Tibial nerve (tissue), 4 donors: ENCODE data around the gene SOS2.

Source experiments
- EP300 ChIP-seq, 2 donors: sonication (generic); formaldehyde crosslinking; IDR thresholded peaks; one replicate each; pipeline ENCODE4 v1.6.1; 2017; ENCODE audit warnings: antibody characterized with exemption in 2 of 2, mild to moderate bottlenecking in 1 of 2
- POLR2A ChIP-seq, 2 donors: fragments of 450-650 bp; IDR thresholded peaks; one replicate each; pipeline ENCODE4 v1.6.1; 2017; ENCODE audit warnings: antibody characterized with exemption in 2 of 2, mild to moderate bottlenecking in 2 of 2, moderate library complexity in 2 of 2
- TF ChIP-seq, protein P1 (sequence below), 5 experiments: fragments of 200-600 bp in 3 of 5; fragments of 450-650 bp in 2 of 5; sonication (generic) in 3 of 5; IDR thresholded peaks; one replicate each; pipeline ENCODE4 v1.5.1; 2016 to 2019; ENCODE audit warnings: antibody characterized with exemption in 5 of 5, mild to moderate bottlenecking in 3 of 5, moderate library complexity in 2 of 5

GRCh38 chr14:50237427-50237826, 6.0 kb upstream of the SOS2 start:
- TF ChIP-seq, protein P1, sequence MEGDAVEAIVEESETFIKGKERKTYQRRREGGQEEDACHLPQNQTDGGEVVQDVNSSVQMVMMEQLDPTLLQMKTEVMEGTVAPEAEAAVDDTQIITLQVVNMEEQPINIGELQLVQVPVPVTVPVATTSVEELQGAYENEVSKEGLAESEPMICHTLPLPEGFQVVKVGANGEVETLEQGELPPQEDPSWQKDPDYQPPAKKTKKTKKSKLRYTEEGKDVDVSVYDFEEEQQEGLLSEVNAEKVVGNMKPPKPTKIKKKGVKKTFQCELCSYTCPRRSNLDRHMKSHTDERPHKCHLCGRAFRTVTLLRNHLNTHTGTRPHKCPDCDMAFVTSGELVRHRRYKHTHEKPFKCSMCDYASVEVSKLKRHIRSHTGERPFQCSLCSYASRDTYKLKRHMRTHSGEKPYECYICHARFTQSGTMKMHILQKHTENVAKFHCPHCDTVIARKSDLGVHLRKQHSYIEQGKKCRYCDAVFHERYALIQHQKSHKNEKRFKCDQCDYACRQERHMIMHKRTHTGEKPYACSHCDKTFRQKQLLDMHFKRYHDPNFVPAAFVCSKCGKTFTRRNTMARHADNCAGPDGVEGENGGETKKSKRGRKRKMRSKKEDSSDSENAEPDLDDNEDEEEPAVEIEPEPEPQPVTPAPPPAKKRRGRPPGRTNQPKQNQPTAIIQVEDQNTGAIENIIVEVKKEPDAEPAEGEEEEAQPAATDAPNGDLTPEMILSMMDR (IDR thresholded peaks at IDR 0.05): no peak
- no peak for TF ChIP-seq POLR2A (IDR thresholded peaks at IDR 0.05)
- TF ChIP-seq EP300 (IDR thresholded peaks at IDR 0.05): no peak
